ENCODE results near the gene PTPRN.

GRCh38 chr2:219327719-219328118 lies 18.5 kb upstream of the PTPRN start:
- TF ChIP-seq CBX8 (IDR thresholded peaks at IDR 0.05) (no peak), MAFK (IDR thresholded peaks at IDR 0.05; ENCODE audit: partially characterized antibody) (no peak), CTCF (IDR thresholded peaks at IDR 0.05) (no peak), RCOR1 (IDR thresholded peaks at IDR 0.05; ENCODE audit: low read depth, low read length) (no peak), ESRRA (IDR thresholded peaks at IDR 0.05; ENCODE audit: borderline replicate concordance, low read length) (no peak), POLR2A (IDR thresholded peaks at IDR 0.05; ENCODE audit: low read length) (no peak), NR3C1 (IDR thresholded peaks at IDR 0.05) (no peak), JUN (IDR thresholded peaks at IDR 0.05) (no peak), CBX2 (IDR thresholded peaks at IDR 0.05; ENCODE audit: borderline replicate concordance, low read depth) (no peak), CEBPB (IDR thresholded peaks at IDR 0.05) (no peak), MAX (IDR thresholded peaks at IDR 0.05) (no peak), MAZ (IDR thresholded peaks at IDR 0.05; ENCODE audit: borderline replicate concordance, low read depth, low read length) (no peak)
